HepG2 (cell line): Measurements from ENCODE around the gene WDR43. TPM values are rescaled to one million over a fixed set of nuclear protein-coding genes. Genes with fewer than 3 reads are reported as not detected.

ENCODE experiments used
- CAMTA2 ChIP-seq: sonication (generic); formaldehyde crosslinking; IDR thresholded peaks from 2 replicates; pipeline ENCODE4 v1.4.0; 2020; ENCODE audit warnings: mild to moderate bottlenecking, missing genetic modification reagents, borderline replicate concordance
- GLI4 ChIP-seq: sonication (generic); formaldehyde crosslinking; IDR thresholded peaks from 2 replicates; pipeline ENCODE4 v1.5.1; 2020; ENCODE audit warnings: missing genetic modification reagents, mild to moderate bottlenecking, moderate library complexity, borderline replicate concordance
- HES4 ChIP-seq: sonication (generic); formaldehyde crosslinking; IDR thresholded peaks from 2 replicates; pipeline ENCODE4 v1.9.0; 2021; ENCODE audit warnings: mild to moderate bottlenecking, missing genetic modification reagents, borderline replicate concordance
- POLR2G ChIP-seq: fragments of 200-400 bp; formaldehyde crosslinking; IDR thresholded peaks from 2 replicates; pipeline ENCODE4 v1.6.1; 2018; ENCODE audit warnings: mild to moderate bottlenecking, low read depth, low read length, moderate library complexity
- polyA plus RNA-seq, 8 experiments: library from polyadenylated mRNA; depleted of rRNA in 3 of 8; stranded (reverse) in 7 of 8; unstranded in 1 of 8; fragments of >200 nt; fragmentation: Illumina TruSeq in 4 of 8; extraction: Trizol in 4 of 8; gene quantifications; 2 replicates each; pipeline versions ENCODE4 v1.2.1 to v1.2.3, GENCODE V29; 2011 to 2016; ENCODE audit warnings: low read depth in 4 of 8, missing spikeins in 1 of 8, mixed read lengths in 1 of 8; ENCODE audit not compliant: insufficient read depth in 1 of 8
- total RNA-seq, 5 experiments: library from RNA; depleted of rRNA; stranded (reverse); fragments of >200 nt; fragmentation: Illumina TruSeq; extraction: Trizol; gene quantifications; 2 replicates each; pipeline ENCODE4 v1.2.3, GENCODE V29; 2016; ENCODE audit warnings: low read depth in 1 of 5
- TF ChIP-seq, protein P1 (sequence below): sonication (generic); formaldehyde crosslinking; conservative IDR thresholded peaks from 2 replicates; pipeline ENCODE4 v1.8.0; 2022; ENCODE audit warnings: mild to moderate bottlenecking, moderate library complexity, missing genetic modification reagents
- TF ChIP-seq, protein P2 (sequence below): IDR thresholded peaks from 2 replicates; pipeline ENCODE4 v1.6.1; 2016; ENCODE audit warnings: missing biosample characterization, missing genetic modification reagents, low read depth
- TF ChIP-seq, protein P3 (sequence below): sonication (generic); formaldehyde crosslinking; IDR thresholded peaks from 2 replicates; pipeline ENCODE4 v1.8.1; 2023; ENCODE audit warnings: mild to moderate bottlenecking, inconsistent platforms, moderate library complexity, missing genetic modification reagents, borderline replicate concordance

WDR43 gene
- total and polyA plus RNA-seq, 2 of the 13 experiments (the other 11 are each of a cell fraction or from before 2014, with no cell fraction given): 121 to 167 TPM

DNA sequence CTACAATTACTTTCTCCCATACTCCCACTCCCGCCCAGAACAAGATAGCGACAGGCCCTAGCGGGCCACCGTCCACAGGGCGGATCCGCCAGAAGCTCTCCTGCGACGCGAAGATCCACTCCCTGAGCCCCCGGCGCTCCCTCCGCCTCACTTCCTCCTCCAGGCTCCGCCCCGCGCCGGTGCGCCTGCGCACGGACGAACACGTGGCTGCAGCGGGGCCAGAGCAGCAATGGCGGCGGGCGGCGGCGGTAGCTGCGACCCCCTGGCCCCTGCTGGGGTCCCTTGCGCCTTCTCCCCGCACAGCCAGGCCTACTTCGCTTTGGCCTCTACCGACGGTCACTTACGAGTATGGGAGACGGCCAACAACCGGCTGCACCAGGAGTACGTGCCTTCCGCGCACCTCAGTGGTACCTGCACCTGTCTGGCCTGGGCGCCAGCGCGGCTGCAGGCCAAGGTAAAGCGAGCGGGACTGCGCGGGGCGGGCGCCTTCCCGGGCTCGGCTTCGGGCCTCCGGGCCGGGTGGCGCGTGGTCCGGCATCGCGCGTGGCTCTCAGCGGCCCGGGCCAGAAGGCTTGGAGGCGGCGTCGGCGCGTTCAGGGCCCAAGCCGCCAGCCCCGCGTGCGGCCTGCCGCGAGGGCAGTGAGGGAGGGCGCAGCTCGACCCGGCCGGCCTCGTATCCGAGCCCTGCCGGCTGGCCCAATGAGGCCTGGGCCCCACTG, at the start of gene WDR43 (continued):
- TF ChIP-seq, protein P1, sequence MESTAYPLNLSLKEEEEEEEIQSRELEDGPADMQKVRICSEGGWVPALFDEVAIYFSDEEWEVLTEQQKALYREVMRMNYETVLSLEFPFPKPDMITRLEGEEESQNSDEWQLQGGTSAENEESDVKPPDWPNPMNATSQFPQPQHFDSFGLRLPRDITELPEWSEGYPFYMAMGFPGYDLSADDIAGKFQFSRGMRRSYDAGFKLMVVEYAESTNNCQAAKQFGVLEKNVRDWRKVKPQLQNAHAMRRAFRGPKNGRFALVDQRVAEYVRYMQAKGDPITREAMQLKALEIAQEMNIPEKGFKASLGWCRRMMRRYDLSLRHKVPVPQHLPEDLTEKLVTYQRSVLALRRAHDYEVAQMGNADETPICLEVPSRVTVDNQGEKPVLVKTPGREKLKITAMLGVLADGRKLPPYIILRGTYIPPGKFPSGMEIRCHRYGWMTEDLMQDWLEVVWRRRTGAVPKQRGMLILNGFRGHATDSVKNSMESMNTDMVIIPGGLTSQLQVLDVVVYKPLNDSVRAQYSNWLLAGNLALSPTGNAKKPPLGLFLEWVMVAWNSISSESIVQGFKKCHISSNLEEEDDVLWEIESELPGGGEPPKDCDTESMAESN (CRISPR knock-in tag): peak; percentile 87
- TF ChIP-seq POLR2G: peak; percentile 98
- TF ChIP-seq HES4 (CRISPR knock-in tag): peak; percentile 77; the same call in 1 of the 2 replicates
- TF ChIP-seq, protein P2, sequence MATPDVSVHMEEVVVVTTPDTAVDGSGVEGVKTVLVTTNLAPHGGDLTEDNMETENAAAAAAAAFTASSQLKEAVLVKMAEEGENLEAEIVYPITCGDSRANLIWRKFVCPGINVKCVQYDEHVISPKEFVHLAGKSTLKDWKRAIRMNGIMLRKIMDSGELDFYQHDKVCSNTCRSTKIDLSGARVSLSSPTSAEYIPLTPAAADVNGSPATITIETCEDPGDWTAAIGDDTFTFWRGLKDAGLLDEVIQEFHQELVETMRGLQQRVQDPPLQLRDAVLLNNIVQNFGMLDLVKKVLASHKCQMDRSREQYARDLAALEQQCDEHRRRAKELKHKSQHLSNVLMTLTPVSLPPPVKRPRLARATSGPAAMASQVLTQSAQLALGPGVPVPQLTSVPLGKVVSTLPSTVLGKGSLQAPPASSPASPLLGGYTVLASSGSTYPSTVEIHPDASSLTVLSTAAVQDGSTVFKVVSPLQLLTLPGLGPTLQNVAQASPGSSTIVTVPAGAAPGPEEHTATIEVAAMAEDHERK (CRISPR knock-in tag): no peak
- TF ChIP-seq, protein P3, sequence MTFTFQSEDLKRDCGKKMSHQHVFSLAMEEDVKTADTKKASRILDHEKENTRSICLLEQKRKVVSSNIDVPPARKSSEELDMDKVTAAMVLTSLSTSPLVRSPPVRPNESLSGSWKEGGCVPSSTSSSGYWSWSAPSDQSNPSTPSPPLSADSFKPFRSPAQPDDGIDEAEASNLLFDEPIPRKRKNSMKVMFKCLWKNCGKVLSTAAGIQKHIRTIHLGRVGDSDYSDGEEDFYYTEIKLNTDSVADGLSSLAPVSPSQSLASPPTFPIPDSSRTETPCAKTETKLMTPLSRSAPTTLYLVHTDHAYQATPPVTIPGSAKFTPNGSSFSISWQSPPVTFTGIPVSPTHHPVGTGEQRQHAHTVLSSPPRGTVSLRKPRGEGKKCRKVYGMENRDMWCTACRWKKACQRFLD (CRISPR knock-in tag): no peak
- no peak for TF ChIP-seq CAMTA2 (CRISPR knock-in tag)
- no peak for TF ChIP-seq GLI4 (CRISPR knock-in tag)
